OCI-LY7 (cell line): ENCODE results near the gene LEUTX.

Experiments
- CTCF ChIP-seq: fragments of 200-600 bp; sonication (generic); conservative IDR thresholded peaks from 2 replicates; pipeline ENCODE4 v1.5.1; 2014; ENCODE audit warnings: mild to moderate bottlenecking, antibody characterized with exemption, low read length, moderate library complexity, mixed read lengths
- EZH2phosphoT487 ChIP-seq: fragments of 200-600 bp; sonication (generic); IDR thresholded peaks from 2 replicates; pipeline ENCODE4 v1.6.1; 2018; ENCODE audit warnings: low read depth, borderline replicate concordance, mild to moderate bottlenecking, mixed run types, antibody characterized with exemption, low read length, moderate library complexity, mixed read lengths

DNA sequence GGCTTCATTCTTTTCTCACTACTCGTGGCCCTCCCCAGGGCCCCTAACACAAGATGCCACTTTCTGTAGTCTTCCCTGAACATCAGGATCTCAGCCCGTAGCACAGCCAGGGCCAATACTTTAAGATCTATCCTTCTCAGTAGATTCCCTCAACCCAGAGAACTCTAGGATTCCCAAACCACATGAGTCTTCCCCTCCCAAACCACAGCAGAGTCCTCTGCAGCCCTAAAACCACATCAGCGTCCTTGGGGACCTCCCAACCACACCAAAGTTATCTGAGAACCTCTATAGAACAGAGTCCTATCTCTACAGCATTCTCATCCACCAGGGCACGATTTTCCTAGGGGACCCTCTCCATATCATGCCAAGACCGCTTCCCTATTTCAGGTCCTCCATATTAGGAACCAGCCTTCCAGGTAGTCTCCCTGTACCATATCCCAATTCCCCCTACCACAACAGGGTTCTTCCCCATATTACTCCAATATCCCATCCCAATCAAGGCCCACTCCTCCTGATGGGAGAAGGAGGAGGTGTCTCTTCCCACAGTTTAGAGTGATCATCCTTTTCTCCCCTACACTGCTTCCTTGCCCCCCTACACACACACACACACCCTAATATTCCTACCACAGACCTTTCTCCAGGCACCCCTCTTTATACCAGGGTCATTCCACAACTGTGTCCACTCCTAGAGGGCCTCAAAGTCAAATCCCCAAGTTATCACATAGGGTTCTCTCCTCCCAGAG, 53.9 kb downstream of the LEUTX start:
- no peak for TF ChIP-seq CTCF
- TF ChIP-seq EZH2phosphoT487 = no peak
